CD8-positive, alpha-beta memory T cell (primary cell): Measurements from ENCODE around the gene PPID. TPM values are rescaled to one million over a fixed set of nuclear protein-coding genes. Genes with fewer than 3 reads are reported as not detected.
"Not testable (repeated sequence)": the region's sequence is repeated elsewhere in the genome, so short reads cannot be mapped to it uniquely, and the experiment has no call there.

Experiments used
- CTCF ChIA-PET: fragments of 350-600 bp; sonication (Branson Sonifier 250); formaldehyde crosslinking; loops from one replicate; lab custom pipeline; 2021; ENCODE audit warnings: antibody characterized with exemption; lab: Charles Lee
- POLR2A ChIA-PET: fragments of 350-600 bp; sonication (Branson Sonifier 250); formaldehyde crosslinking; loops from one replicate; lab custom pipeline; 2021; ENCODE audit warnings: antibody characterized with exemption; lab: Charles Lee
- DNase-seq, 5 donors: peaks; one replicate each; pipeline versions ENCODE4 v3.0.0 to v3.0.0-alpha.2; 2020 to 2022; ENCODE audit warnings: mixed read lengths in 1 of 5
- H3K27ac ChIP-seq: one replicate; pipeline ENCODE4 v1.7.0; 2013; ENCODE audit warnings: low read depth, mild to moderate bottlenecking, low read length, moderate library complexity
- H3K27me3 ChIP-seq: 2 replicates; pipeline ENCODE4 v1.7.0; 2013; ENCODE audit warnings: low read length, mild to moderate bottlenecking; ENCODE audit not compliant: insufficient read depth, poor library complexity, severe bottlenecking
- H3K36me3 ChIP-seq: 2 replicates; pipeline ENCODE4 v1.7.0; 2013; ENCODE audit warnings: mild to moderate bottlenecking, low read length, moderate library complexity; ENCODE audit not compliant: insufficient read depth
- H3K4me1 ChIP-seq: 2 replicates; pipeline ENCODE4 v1.7.0; 2013; ENCODE audit warnings: mild to moderate bottlenecking, low read length, moderate library complexity; ENCODE audit not compliant: insufficient read depth
- H3K4me3 ChIP-seq: 2 replicates; pipeline ENCODE4 v1.7.0; 2013; ENCODE audit warnings: mild to moderate bottlenecking, low read length
- H3K9me3 ChIP-seq: 2 replicates; pipeline ENCODE4 v1.7.0; 2013; ENCODE audit warnings: mild to moderate bottlenecking, low read length
- H3K27ac Mint-ChIP-seq, 8 donors: one replicate each; pipeline ENCODE4 v1.8.0; 2020 to 2021; ENCODE audit warnings: mixed read lengths in 8 of 8, mild to moderate bottlenecking in 6 of 8, inconsistent platforms in 3 of 8, moderate library complexity in 3 of 8
- H3K27me3 Mint-ChIP-seq, 2 donors: one replicate each; pipeline ENCODE4 v1.8.0; 2020 to 2021; ENCODE audit warnings: mixed read lengths in 2 of 2, mild to moderate bottlenecking in 1 of 2, moderate library complexity in 1 of 2
- H3K36me3 Mint-ChIP-seq, 3 donors: one replicate each; pipeline ENCODE4 v1.8.0; 2020 to 2021; ENCODE audit warnings: mixed read lengths in 3 of 3, inconsistent platforms in 1 of 3, mild to moderate bottlenecking in 1 of 3
- H3K4me1 Mint-ChIP-seq, 3 donors: one replicate each; pipeline ENCODE4 v1.8.0; 2020 to 2021; ENCODE audit warnings: mixed read lengths in 3 of 3, inconsistent platforms in 1 of 3, mild to moderate bottlenecking in 1 of 3
- H3K4me3 Mint-ChIP-seq, 7 donors: one replicate each; pipeline ENCODE4 v1.8.0; 2020 to 2021; ENCODE audit warnings: mixed read lengths in 7 of 7, mild to moderate bottlenecking in 6 of 7, moderate library complexity in 4 of 7, inconsistent platforms in 2 of 7
- H3K9me3 Mint-ChIP-seq, 5 donors: one replicate each; pipeline ENCODE4 v1.8.0; 2020 to 2022; ENCODE audit warnings: mixed read lengths in 5 of 5, mild to moderate bottlenecking in 3 of 5, moderate library complexity in 2 of 5, inconsistent platforms in 1 of 5
- polyA plus RNA-seq: library from polyadenylated mRNA; unstranded; fragments of 300-500 nt; fragmentation: Illumina TruSeq; gene quantifications from one replicate; pipeline ENCODE4 v1.2.3, GENCODE V29; 2021
- total RNA-seq, 2 experiments: library from RNA; stranded (reverse); gene quantifications; one replicate each; pipeline ENCODE4 v1.2.3, GENCODE V29; 2021

PPID gene
- total and polyA plus RNA-seq, 3 experiments from 2014 or later = 58.9 to 66.8 (median 61.2) TPM

- ChIA-PET POLR2A (no interaction called here), CTCF (no interaction called here)
- H3K9me3 Mint-ChIP-seq = peaks cover 0 to 3% (median 2%) of the 10 kb centered on the region in 5 donors
- Histone ChIP-seq H3K36me3 (no peaks in the 10 kb centered on the region), H3K27me3 (no peaks in the 10 kb centered on the region), H3K9me3 (no peaks in the 10 kb centered on the region), H3K4me1 (no peaks in the 10 kb centered on the region), H3K27ac (no peak overlapping the region), H3K4me3 (no peak overlapping the region)
- no peaks in the 10 kb centered on the region for H3K4me1 Mint-ChIP-seq
- H3K27ac Mint-ChIP-seq = no peak overlapping the region
- H3K4me3 Mint-ChIP-seq = no peak overlapping the region
- DNase-seq = no peak
- H3K36me3 Mint-ChIP-seq = peaks cover 0 to 4% (median 0%) of the 10 kb centered on the region in 3 donors
- H3K27me3 Mint-ChIP-seq = peaks cover 12 to 35% of the 10 kb centered on the region in 2 donors
Observed at GRCh38 chr4:158754385-158755180, 31.4 kb upstream of the PPID start.

GRCh38 chr4:158750379-158750778 is 27.2 kb upstream of the PPID start:
- no peak overlapping the region for H3K27ac ChIP-seq
- H3K4me3 ChIP-seq = no peak overlapping the region
- H3K4me1 ChIP-seq = no peaks in the 10 kb centered on the region
- Mint-ChIP-seq H3K9me3 (no peaks in the 10 kb centered on the region), H3K4me1 (no peaks in the 10 kb centered on the region), H3K27ac (no peak overlapping the region), H3K27me3 (peaks cover 2 to 4% of the 10 kb centered on the region in 2 donors), H3K36me3 (no peaks in the 10 kb centered on the region), H3K4me3 (no peak overlapping the region)
- no peak for DNase-seq
- H3K36me3 ChIP-seq = no peaks in the 10 kb centered on the region
- no peaks in the 10 kb centered on the region for H3K27me3 ChIP-seq
- ChIA-PET CTCF (no interaction called here), POLR2A (no interaction called here)
- no peaks in the 10 kb centered on the region for H3K9me3 ChIP-seq

- H3K4me3 ChIP-seq, H3K4me1 Mint-ChIP-seq, H3K27me3 ChIP-seq, H3K4me3 Mint-ChIP-seq, H3K36me3 ChIP-seq, CTCF ChIA-PET, H3K27ac Mint-ChIP-seq, H3K4me1 ChIP-seq, POLR2A ChIA-PET, H3K9me3 ChIP-seq, H3K27ac ChIP-seq, DNase-seq, H3K36me3 Mint-ChIP-seq, H3K27me3 Mint-ChIP-seq, H3K9me3 Mint-ChIP-seq: not testable (repeated sequence)
Observed at GRCh38 chr4:158746537-158746936, 23.3 kb upstream of the PPID start.

- Histone ChIP-seq H3K27ac (no peak overlapping the region), H3K4me1 (no peaks in the 10 kb centered on the region), H3K36me3 (no peaks in the 10 kb centered on the region), H3K27me3 (no peaks in the 10 kb centered on the region), H3K9me3 (no peaks in the 10 kb centered on the region), H3K4me3 (no peak overlapping the region)
- Mint-ChIP-seq H3K27ac (no peak overlapping the region), H3K4me1 (no peaks in the 10 kb centered on the region), H3K9me3 (no peaks in the 10 kb centered on the region), H3K36me3 (no peaks in the 10 kb centered on the region), H3K27me3 (peaks cover under 1 to 14% of the 10 kb centered on the region in 2 donors), H3K4me3 (no peak overlapping the region)
- no peak for DNase-seq
- CTCF ChIA-PET = interaction anchor here (2.2 kb wide), 1 partner anchor 104 kb away, joined by 5 read pairs; no protein-coding TSS in a partner anchor
- POLR2A ChIA-PET = no interaction called here
Observed at GRCh38 chr4:158741326-158742021, 18.3 kb upstream of the PPID start.

GRCh38 chr4:158739600-158739999 is 16.4 kb upstream of the PPID start:
- Mint-ChIP-seq H3K9me3 (no peaks in the 10 kb centered on the region), H3K4me1 (no peaks in the 10 kb centered on the region), H3K36me3 (no peaks in the 10 kb centered on the region), H3K27ac (no peak overlapping the region), H3K4me3 (no peak overlapping the region), H3K27me3 (peaks cover 5 to 19% of the 10 kb centered on the region in 2 donors)
- POLR2A ChIA-PET = no interaction called here
- no peak overlapping the region for H3K27ac ChIP-seq
- H3K9me3 ChIP-seq = no peaks in the 10 kb centered on the region
- DNase-seq = no peak
- no peaks in the 10 kb centered on the region for H3K36me3 ChIP-seq
- no peaks in the 10 kb centered on the region for H3K4me1 ChIP-seq
- no peaks in the 10 kb centered on the region for H3K27me3 ChIP-seq
- H3K4me3 ChIP-seq = no peak overlapping the region
- CTCF ChIA-PET = no interaction called here

- H3K27ac Mint-ChIP-seq = no peak overlapping the region
- CTCF ChIA-PET = interaction anchor here (0.9 kb wide), 1 partner anchor 14 kb away, joined by 3 read pairs; no protein-coding TSS in a partner anchor
Observed at GRCh38 chr4:158738866-158739265, 15.7 kb upstream of the PPID start.

GRCh38 chr4:158729716-158730559 is 6.7 kb upstream of the PPID start:
- POLR2A ChIA-PET = no interaction called here
- DNase-seq = peak; percentile 10 to 64 (median 24)
- H3K9me3 ChIP-seq = no peaks in the 10 kb centered on the region
- peaks cover 7% of the 10 kb centered on the region for H3K27me3 ChIP-seq
- Mint-ChIP-seq H3K4me1 (peaks cover 2 to 5% (median 4%) of the 10 kb centered on the region in 3 donors), H3K27ac (no peak overlapping the region), H3K27me3 (peaks cover 16 to 62% of the 10 kb centered on the region in 2 donors), H3K36me3 (no peaks in the 10 kb centered on the region), H3K9me3 (no peaks in the 10 kb centered on the region), H3K4me3 (no peak overlapping the region)
- CTCF ChIA-PET = interaction anchor here (0.6 to 1.1 kb wide), 2 partner anchors 122 to 155 kb away, joined by 3 to 6 read pairs; no protein-coding TSS in a partner anchor
- no peak overlapping the region for H3K4me3 ChIP-seq
- no peaks in the 10 kb centered on the region for H3K4me1 ChIP-seq
- H3K36me3 ChIP-seq = no peaks in the 10 kb centered on the region
- H3K27ac ChIP-seq = no peak overlapping the region

More at GRCh38 chr4:158738866-158739265, 15.7 kb upstream of the PPID start:
- Histone ChIP-seq H3K36me3 (no peaks in the 10 kb centered on the region), H3K4me1 (no peaks in the 10 kb centered on the region), H3K27me3 (no peaks in the 10 kb centered on the region), H3K4me3 (no peak overlapping the region), H3K27ac (no peak overlapping the region), H3K9me3 (no peaks in the 10 kb centered on the region)
- DNase-seq = no peak
- POLR2A ChIA-PET = no interaction called here
- H3K4me3 Mint-ChIP-seq = no peak overlapping the region
- H3K27me3 Mint-ChIP-seq = peaks cover 5 to 25% of the 10 kb centered on the region in 2 donors
- H3K36me3 Mint-ChIP-seq = no peaks in the 10 kb centered on the region
- H3K4me1 Mint-ChIP-seq = no peaks in the 10 kb centered on the region
- H3K9me3 Mint-ChIP-seq = no peaks in the 10 kb centered on the region
